GM18858 (cell line): Measurements from ENCODE around the gene RAB11FIP2.
"Not testable (repeated sequence)": the region's sequence is repeated elsewhere in the genome, so short reads cannot be mapped to it uniquely, and the experiment has no call there.

ENCODE experiments used
- ATAC-seq: cut with Tn5 transposase; IDR thresholded peaks from one replicate; pipeline ENCODE4 v1.9.1; 2021; ENCODE audit not compliant: unreplicated experiment

RAB11FIP2 gene

DNA sequence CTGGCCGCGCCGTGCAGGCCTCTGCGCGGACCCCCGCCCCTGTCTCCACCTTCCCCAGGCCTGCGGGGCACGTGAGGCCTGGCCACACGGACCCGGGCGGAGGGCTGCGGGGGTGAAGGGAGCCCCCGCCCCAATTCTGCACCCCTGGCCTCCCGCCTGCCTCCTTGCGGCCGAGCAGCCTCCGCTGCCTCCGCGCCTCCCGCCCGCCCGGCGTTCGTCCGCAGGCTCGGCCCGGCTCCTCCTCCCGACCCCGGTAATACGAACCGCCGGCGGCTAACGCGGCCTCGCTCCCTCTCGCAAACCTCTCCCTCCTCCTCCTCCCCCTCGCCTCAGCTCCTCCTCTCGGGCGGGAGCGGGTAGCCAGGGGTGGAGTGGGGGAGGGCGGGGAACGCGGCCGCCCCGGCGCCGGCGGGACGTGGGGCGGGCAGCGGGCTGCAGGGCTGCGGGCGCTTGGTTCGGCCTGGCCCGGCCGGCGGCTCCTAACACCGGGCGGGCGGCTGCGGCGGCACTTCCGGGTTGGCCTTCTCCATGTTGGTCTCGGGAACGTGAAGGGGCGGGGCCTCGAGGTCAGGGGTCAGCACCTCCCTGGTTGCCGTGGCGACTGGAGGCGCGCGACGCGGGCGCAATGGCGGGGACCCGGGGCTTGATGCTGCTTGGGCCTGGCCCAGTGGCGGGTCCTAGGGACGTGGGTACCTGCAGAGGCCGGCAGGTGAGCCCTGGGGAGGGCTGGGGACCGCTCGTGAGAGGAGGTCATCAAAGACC lies at the start of gene RAB11FIP2:
RAB11FIP2 (minus strand) TSS at position 547 of the 762 bp plus-strand sequence. CDS start 778 bp downstream, outside the sequence.
- peak; percentile 81 for ATAC-seq

DNA sequence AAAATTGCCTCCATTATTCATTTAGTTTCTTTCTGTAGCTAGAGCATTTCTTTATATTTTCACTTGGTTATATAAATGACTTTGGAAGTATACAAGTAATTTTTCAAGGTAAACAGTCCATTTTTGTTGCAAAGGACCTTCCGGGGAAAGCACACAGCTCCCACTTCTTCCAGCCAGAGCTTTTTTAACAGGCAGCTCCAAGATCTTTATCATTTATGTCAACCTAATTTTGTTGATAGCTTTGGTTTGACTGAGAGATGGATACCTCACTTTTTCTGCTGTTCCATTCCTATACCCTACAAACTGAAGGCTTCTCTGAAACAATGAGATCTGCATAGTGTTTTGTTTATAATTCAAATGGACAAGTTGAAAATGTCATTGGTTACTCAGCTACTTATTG lies 49.3 kb upstream of the RAB11FIP2 start:
- ATAC-seq: no peak

DNA sequence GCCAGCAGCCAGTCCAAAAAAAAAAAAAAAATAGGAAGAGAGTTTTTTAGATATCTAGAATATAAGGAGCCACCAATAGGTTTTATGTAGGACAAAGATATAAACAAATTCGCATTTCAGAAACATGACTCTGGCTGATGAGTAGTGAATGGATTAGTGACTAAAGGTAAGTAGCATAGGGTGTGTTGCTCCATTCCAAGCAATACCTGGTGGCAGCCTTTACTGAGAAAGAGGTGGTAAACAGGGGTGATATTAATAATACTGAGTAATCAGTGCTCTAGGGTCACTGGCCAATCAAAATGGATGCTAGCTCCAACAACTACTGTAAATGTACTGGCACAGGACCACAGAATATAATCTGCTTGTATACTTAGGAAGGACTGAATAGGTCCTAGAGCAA lies 45.5 kb upstream of the RAB11FIP2 start:
- no peak for ATAC-seq

GRCh38 chr10:118080817-118081216 lies 34.1 kb upstream of the RAB11FIP2 start:
- no peak for ATAC-seq

DNA sequence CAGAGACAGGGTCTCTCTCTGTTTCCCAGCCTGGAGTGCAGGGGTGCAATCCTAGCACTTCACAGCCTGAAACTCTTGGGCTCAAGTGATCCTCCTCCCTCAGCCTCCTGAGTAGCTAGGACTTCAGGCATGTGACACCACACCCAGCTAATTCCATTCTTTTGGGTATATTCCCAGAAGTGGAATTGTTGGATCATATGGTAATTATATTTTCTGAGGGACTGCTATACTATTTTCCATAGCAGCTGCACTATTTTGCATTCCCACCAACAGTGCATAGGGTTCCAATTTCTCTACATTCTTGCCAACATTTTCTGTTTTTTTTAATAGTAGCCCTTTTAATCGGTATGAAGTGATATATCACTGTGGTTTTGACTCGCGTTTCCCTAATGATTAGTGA lies 30.0 kb upstream of the RAB11FIP2 start:
- no peak for ATAC-seq

GRCh38 chr10:118072840-118073239 lies 26.1 kb upstream of the RAB11FIP2 start:
- no peak for ATAC-seq

- not testable (repeated sequence) for ATAC-seq
Measured at GRCh38 chr10:118067389-118067788, 20.6 kb upstream of the RAB11FIP2 start.

GRCh38 chr10:118062798-118063238 lies 16.1 kb upstream of the RAB11FIP2 start:
- no peak for ATAC-seq

DNA sequence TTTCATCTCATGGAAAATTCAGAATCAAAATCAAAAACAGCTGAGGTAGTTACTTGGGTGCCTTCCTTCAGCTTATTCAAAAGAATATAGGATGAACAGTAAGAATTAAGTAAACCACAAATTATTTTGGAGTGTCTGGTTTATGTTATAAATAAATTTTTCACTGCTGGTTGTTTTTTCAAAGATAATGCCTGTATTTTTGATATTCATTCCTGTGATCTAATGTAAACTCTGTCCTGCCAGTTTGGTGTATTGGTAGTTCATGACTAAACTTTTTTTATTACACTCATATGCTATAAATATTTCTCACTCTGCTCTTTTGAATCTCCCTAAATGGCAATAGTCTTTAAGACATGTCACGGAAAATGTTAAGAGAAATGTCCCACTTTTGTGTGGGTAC lies 11.6 kb upstream of the RAB11FIP2 start:
- ATAC-seq: no peak

GRCh38 chr10:118057361-118057760 lies 10.6 kb upstream of the RAB11FIP2 start:
- no peak for ATAC-seq

DNA sequence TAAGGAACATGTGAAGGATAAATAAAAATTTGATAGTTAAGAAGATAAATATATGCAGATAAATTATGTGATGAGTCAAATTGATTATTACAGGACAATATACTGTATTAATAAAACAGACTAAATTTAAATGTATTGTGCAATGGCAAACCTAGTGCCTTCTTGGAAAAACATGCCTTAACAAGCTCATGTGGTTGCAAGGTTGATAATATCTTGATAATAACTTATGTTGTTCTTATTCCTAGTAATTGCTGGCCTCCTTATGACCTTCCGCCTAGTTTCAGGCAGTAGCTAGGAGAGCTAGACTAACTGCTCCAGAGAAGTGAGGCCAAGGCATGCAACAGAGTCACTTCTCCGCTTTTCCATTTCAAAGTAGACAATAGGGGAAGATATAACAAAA lies 7.6 kb upstream of the RAB11FIP2 start:
- ATAC-seq: no peak

DNA sequence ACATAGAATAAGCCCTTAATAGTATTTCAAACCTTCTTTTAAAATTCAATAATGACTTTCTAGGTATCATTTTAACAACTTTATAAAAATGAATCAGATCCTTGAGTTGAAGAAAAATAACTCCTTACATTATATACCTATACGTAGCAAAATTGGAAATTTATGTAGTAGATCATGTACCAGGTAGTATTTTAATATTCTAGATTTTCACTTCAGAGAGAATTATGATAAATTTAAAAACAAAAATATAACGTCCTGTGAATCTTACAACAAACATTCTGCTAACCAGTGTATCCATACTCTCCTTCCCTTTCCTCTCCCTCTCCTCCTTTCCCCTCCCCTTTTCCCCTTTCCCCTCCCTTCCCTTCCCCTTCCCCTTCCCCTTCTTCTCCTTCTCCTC lies 6.1 kb upstream of the RAB11FIP2 start:
- no peak for ATAC-seq

DNA sequence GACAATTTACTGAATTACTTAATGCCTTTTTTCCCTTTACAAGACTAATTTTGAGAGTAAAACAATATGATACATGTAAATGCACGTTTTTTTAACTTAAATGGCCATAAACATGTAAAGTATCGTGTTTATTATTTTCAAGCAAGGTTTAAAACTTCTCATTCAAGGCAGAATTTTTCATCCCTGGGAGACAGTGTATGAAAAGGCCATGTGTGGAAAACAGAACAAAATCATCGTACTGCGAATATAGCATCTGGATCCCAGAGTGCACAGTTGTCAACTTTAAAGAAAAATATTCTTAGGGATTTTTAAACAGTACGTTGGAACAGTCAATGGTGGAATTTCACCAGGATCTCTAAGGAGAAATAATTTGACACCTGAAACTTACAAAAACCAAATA lies 1.1 kb upstream of the RAB11FIP2 start:
- no peak for ATAC-seq

DNA sequence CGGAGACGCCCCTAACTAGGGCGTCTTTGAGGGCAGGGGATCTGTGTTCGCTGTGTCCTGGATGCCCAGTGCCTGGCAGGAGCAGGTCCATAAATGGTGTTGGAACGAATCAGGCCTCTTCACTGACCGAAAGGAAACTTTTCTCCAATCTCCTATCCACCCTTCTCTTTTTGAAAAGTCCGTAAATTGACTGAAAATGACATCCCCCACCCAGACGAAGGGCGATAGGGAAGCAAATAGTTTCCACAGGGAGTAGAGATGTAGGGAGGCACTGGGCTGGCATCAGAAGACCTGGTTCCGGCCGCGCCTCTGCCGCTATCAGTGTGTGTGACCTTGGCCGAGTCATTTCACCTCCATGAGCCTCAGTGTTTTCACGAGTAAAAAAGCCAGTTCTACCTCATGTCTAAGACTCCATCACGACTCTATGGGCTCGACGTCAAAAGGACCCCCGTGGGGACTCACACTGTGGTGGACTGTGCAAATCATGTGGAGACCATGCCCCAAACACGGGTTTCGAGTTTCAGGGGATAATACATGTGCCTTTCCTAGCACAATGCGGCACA lies 497 bp upstream of the RAB11FIP2 start:
- peak; percentile 18 for ATAC-seq

DNA sequence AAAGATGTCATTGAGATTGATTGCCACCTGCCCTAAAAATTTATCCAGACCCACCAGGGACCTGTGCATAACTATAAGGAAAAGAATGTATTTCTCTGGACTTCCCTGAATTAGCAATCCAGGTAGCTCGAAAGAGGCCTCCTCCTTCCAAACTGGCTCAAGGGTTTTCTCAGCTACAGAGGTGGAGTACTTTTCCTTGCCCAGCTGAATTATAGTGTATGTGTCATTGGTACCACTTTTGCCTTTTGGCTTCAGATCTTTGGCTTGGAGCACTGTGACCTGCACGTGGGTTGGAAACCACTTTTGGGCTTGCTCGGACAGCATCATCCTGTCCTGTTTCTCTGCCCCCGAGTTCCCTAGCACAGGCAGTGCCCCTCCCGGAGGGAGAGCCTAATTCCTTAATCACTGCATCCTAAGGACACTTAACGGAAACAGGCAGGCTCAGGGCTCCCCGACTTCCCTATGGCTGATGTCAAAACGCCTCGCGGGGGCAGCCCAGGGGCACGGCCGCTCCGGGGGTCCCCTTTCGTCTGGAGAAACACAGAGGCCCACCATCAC lies 825 bp downstream of the RAB11FIP2 start:
- ATAC-seq: no peak

DNA sequence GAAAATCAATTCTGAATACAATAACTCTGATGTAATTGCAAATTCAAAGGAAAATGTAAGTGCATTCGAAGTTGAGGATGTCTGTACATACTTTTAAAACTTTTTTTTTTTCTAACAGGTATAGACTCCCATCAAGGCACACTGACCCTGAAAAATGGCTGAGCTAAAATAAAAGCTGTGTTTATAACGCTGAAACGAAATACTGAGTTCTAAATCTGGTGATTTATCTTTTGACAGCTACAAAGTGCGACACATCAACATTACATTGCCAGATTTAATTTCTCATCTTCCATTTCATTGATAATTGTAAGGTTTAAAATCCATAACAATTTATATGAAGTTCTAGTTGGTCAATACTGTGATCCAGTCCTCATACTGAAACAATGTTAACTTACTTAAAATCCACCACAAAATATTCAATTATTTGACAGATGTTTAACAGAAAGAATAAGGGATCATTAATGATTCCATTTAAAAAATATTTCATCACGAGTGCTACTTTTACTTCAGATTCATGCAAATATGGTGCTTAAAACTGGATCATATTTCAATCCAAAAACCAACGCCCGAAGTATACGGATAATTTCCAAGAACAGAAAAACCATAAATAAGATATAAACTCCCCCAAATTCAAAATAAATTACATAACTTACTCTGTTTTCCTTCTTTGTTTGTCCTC lies 1.4 kb downstream of the RAB11FIP2 start:
- no peak for ATAC-seq

GRCh38 chr10:118042827-118043242 lies 3.9 kb downstream of the RAB11FIP2 start:
- ATAC-seq: no peak

DNA sequence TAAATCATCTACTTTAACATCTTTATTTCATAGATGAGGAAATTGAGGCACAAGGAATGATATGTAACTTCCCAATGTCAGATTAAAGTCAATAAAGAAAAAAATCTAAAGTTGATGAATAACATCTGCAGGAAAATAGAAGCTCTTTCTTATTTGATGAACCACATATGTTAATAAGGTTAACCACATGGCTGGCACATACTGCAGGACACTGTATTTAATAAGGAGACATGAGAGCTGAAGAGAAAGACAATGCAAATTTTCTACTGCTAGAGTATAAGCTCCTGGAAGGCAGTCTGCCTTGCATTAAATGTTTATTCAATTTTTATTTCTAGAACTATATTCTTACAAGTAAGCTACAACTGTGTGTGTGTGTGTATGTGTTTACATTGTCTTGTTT lies 4.4 kb downstream of the RAB11FIP2 start:
- ATAC-seq: no peak

DNA sequence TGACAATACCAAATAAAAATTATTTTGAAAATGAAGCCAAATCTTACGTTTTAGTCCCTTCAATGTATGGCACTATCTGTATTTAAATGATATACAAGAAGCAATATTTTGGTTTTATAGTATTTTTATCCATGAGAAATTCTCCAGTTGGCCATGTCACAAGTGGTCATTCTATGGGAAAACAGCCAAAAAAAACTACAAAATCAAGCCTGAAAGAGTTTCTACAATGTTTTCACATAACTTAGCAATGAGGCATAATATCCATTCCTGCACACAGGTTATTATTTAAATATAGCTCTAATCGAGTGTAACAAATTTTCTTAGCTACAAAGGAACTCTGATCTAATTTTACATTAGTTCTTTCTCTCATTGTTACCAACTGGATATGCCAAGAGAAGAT lies 5.4 kb downstream of the RAB11FIP2 start:
- ATAC-seq: no peak

DNA sequence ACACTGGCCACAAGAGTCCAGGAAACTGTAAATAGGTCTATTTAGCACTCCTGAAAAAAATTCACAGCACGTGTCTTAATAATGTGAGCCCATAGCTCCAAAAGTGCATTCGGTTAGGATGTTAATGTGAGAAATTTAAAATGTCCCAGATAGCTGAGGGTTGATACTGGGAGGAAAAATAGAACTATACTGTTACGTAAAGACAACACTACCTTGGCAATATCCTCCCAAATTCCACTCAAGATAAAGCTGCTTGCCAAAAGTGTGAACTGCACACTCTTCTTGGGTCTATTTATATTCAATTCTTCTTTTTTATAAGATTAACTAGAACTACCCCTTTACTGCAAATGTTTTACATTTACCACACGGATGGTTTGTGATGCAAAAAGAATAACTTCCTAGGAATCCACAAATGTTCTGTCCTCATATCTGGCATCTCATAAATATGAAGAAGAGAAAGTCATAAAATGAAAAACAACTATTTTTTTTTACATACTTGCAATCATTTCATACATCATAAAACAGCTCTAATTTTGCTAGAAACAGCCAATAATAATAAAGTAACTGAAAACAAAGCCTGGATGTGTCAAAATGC lies 10.4 kb downstream of the RAB11FIP2 start:
- no peak for ATAC-seq

DNA sequence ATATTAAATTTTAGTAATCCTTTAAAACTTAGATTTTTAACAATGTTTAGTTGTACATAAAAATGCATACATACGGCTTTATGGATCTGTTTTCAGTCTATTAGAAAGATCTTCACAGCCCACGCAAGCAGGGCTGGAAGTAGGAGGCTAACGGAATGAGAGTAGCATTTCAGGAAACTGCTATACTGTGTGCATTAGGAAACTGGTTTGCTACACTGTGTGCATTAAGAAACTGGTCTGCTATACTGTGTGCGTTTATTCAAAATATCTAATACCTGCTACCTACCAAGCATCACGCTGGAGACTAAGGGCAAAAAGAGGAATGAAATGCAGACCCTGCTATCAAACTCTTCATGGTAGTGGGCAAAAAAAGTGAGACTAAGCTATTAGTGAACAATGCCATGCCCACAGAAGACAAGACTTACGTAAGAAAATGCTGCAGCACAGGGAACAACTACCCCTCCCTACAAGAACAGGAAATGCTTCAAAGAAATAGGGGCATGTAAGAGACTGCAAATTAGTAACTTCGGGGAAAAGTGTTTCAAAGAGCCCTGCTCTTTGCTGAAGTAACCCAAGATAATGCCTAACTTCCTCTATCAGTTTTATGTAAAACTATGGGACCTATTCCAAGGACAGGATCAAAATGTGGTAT lies 11.3 kb downstream of the RAB11FIP2 start:
- no peak for ATAC-seq
